ENCODE results near the gene NFIC.
A peak's percentile ranks its signal among the peaks of the same experiment; 100 is the strongest.
"Not testable (repeated sequence)": the region's sequence is repeated elsewhere in the genome, so short reads cannot be mapped to it uniquely, and the experiment has no call there.

NFIC gene

GRCh38 chr19:3336680-3337523 lies 29.5 kb upstream of the NFIC start:
- peak; percentile 61 for DNase-seq (ENCODE audit: low spot score)

- no peak for DNase-seq (ENCODE audit: low spot score)
Observed at GRCh38 chr19:3338541-3339181, 27.7 kb upstream of the NFIC start.

- no peak for DNase-seq (ENCODE audit: low spot score)
Observed at GRCh38 chr19:3340340-3340739, 26.0 kb upstream of the NFIC start.

GRCh38 chr19:3342246-3342645 lies 24.1 kb upstream of the NFIC start:
- no peak for DNase-seq (ENCODE audit: low spot score)

- DNase-seq (ENCODE audit: low spot score): not testable (repeated sequence)
Observed at GRCh38 chr19:3342962-3343361, 23.4 kb upstream of the NFIC start.

GRCh38 chr19:3343619-3344502 lies 22.5 kb upstream of the NFIC start:
- peak; percentile 96 for DNase-seq (ENCODE audit: low spot score)

GRCh38 chr19:3344608-3345598 lies 21.5 kb upstream of the NFIC start:
- DNase-seq (ENCODE audit: low spot score): no peak

GRCh38 chr19:3345850-3346460 lies 20.4 kb upstream of the NFIC start:
- DNase-seq (ENCODE audit: low spot score): no peak

GRCh38 chr19:3346677-3347353 lies 19.6 kb upstream of the NFIC start:
- DNase-seq (ENCODE audit: low spot score): peak; percentile 83

GRCh38 chr19:3348042-3348441 lies 18.3 kb upstream of the NFIC start:
- DNase-seq (ENCODE audit: low spot score): no peak

GRCh38 chr19:3348469-3348868 lies 17.9 kb upstream of the NFIC start:
- not testable (repeated sequence) for DNase-seq (ENCODE audit: low spot score)

GRCh38 chr19:3350014-3350663 lies 16.2 kb upstream of the NFIC start:
- DNase-seq (ENCODE audit: low spot score): no peak

- no peak for DNase-seq (ENCODE audit: low spot score)
Observed at GRCh38 chr19:3351702-3352447, 14.5 kb upstream of the NFIC start.

GRCh38 chr19:3353493-3353892 lies 12.9 kb upstream of the NFIC start:
- no peak for DNase-seq (ENCODE audit: low spot score)

- no peak for DNase-seq (ENCODE audit: low spot score)
Observed at GRCh38 chr19:3356805-3357204, 9.6 kb upstream of the NFIC start.

- no peak for DNase-seq (ENCODE audit: low spot score)
Observed at GRCh38 chr19:3357271-3357991, 9.0 kb upstream of the NFIC start.

- DNase-seq (ENCODE audit: low spot score): no peak
Observed at GRCh38 chr19:3357992-3358688, 8.2 kb upstream of the NFIC start.

GRCh38 chr19:3358689-3359014 lies 7.7 kb upstream of the NFIC start:
- no peak for DNase-seq (ENCODE audit: low spot score)
